Omental fat pad (tissue), 4 donors: Measurements from ENCODE around the gene RRAS2. TPM values are rescaled to one million over a fixed set of nuclear protein-coding genes. Genes with fewer than 3 reads are reported as not detected.

Source experiments
- ATAC-seq: fragments of 150-250 bp; one replicate; pipeline ENCODE4 v1.9.1; 2016; ENCODE audit warnings: mild to moderate bottlenecking, moderate library complexity; ENCODE audit not compliant: low FRiP score
- DNase-seq: peaks from one replicate; pipeline ENCODE4 v3.0.0-alpha.2; 2019; ENCODE audit warnings: low spot score
- CTCF ChIP-seq, 3 donors: fragments of 450-650 bp; IDR thresholded peaks; one replicate each; pipeline ENCODE4 v1.5.1; 2016 to 2017; ENCODE audit warnings: antibody characterized with exemption in 3 of 3, mild to moderate bottlenecking in 3 of 3, moderate library complexity in 2 of 3
- total RNA-seq, 4 donors: library from RNA; depleted of rRNA; stranded (reverse); fragments of >200 nt; gene quantifications; one replicate each; pipeline ENCODE4 v1.1.0, GENCODE V29; 2016

RRAS2 gene
- total RNA-seq, 4 donors from 2014 or later: 33.9 to 80.3 (median 70.7) TPM

DNA sequence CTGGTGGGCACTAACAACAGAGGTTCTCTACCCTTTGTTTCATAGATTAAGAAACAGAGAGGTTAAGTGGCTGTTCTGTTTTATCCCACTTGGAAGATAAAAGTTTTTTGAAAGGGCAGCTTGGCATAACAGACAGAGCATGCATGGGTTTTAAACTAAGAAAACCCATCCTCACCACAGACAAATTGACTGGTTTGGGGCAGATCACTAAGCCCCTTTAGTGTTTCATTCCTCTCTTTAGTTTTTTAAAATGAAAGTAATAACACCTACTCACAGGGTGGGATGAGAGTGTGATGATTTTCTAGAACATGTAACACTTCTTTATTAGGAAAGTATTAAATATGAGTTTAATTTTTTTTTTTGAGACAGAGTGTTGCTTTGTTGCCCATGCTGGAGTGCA is 12.3 kb upstream of the RRAS2 start:
- ATAC-seq (no peak), DNase-seq (no peak)
- TF ChIP-seq CTCF (IDR thresholded peaks at IDR 0.05): no peak

- TF ChIP-seq CTCF (IDR thresholded peaks at IDR 0.05): no peak
- no peak for DNase-seq
Observed at GRCh38 chr11:14370496-14370895, 11.5 kb upstream of the RRAS2 start.

GRCh38 chr11:14369598-14369997 is 10.6 kb upstream of the RRAS2 start:
- ATAC-seq (no peak), DNase-seq (no peak)
- TF ChIP-seq CTCF (IDR thresholded peaks at IDR 0.05): no peak

More at GRCh38 chr11:14370496-14370895, 11.5 kb upstream of the RRAS2 start:
- no peak for ATAC-seq

- TF ChIP-seq CTCF (IDR thresholded peaks at IDR 0.05): no peak
- no peak for DNase-seq
- no peak for ATAC-seq
Observed at GRCh38 chr11:14366936-14367335, 8.0 kb upstream of the RRAS2 start.

GRCh38 chr11:14364322-14364721 is 5.3 kb upstream of the RRAS2 start:
- DNase-seq: no peak
- TF ChIP-seq CTCF (IDR thresholded peaks at IDR 0.05): no peak
- no peak for ATAC-seq

DNA sequence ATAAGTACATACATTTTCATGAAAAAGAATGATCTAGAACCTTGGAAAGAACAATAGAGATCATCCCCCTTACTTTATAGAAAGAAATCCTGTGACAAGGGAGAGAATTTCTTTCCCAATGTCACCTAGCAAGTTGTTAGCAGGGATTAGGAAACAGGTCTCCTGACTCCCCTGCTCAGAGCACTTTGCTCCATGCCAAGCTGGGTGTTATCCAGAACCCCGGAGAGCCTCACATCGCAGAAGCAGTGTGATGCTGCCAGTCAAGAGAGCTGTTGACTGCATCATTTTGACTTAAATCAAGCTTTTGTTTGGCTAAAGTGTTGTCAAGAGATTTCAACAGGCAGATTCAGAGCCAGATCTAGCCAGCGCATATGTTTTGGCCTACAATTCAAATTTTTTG is 3.6 kb upstream of the RRAS2 start:
- no peak for DNase-seq
- no peak for ATAC-seq
- TF ChIP-seq CTCF (IDR thresholded peaks at IDR 0.05): no peak

DNA sequence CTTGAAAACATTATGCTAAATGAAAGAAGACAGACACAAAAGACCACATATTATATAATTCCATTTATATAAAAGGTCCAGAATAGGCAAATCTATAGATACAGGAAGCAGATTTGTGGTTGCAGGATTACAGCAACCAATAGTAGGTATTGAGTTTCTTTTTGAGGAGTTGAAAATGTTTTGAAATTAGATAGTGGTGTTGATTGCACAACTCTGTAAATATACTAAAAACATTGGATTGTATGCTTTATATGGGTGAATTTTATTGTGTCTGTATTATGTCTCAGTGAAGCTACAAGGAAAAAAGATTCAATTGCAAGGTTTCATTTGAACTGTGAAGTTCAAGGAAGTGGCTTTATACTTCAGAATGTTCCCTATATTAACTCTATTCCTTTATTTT is 3.0 kb upstream of the RRAS2 start:
- TF ChIP-seq CTCF (IDR thresholded peaks at IDR 0.05): no peak
- no peak for ATAC-seq

More for the DNA sequence above, 3.0 kb upstream of the RRAS2 start:
- no peak for DNase-seq
